CD4-positive, alpha-beta T cell treated with Interleukin-15 for 4 hours (primary cell): ENCODE data around the gene EBF4.

ENCODE experiments used
- DNase-seq: peaks from one replicate; pipeline ENCODE4 v3.0.0-alpha.2; 2020; ENCODE audit warnings: low spot score

Gene EBF4

GRCh38 chr20:2692036-2692885 is at the start of gene EBF4:
Gene EBF4, plus strand, starts transcription at chr20:2692780. Its CDS starts 866 bp downstream, at chr20:2693646.
- peak; percentile 7 for DNase-seq

GRCh38 chr20:2643708-2644107 is 48.9 kb upstream of the EBF4 start:
- DNase-seq, result no peak

GRCh38 chr20:2651772-2652723 is 40.5 kb upstream of the EBF4 start, which contains the start of gene NOP56:
Gene NOP56, plus strand, starts transcription at chr20:2652632. Its CDS starts 29 bp downstream, at chr20:2652661.
- peak; percentile 95 for DNase-seq

- DNase-seq, result no peak
These were observed 39.6 kb upstream of the EBF4 start for GRCh38 chr20:2652724-2653555.

GRCh38 chr20:2653556-2654383 is 38.8 kb upstream of the EBF4 start:
- no peak for DNase-seq

- DNase-seq, result no peak
These were observed 38.2 kb upstream of the EBF4 start for GRCh38 chr20:2654384-2654822.

GRCh38 chr20:2654831-2655230 is 37.7 kb upstream of the EBF4 start:
- no peak for DNase-seq

GRCh38 chr20:2655331-2656116 is 37.1 kb upstream of the EBF4 start:
- no peak for DNase-seq

- DNase-seq, result no peak
These were observed 36.0 kb upstream of the EBF4 start for GRCh38 chr20:2656471-2657117.

- no peak for DNase-seq
These were observed 35.3 kb upstream of the EBF4 start for GRCh38 chr20:2657241-2657640.

- DNase-seq, result no peak
These were observed 34.9 kb upstream of the EBF4 start for GRCh38 chr20:2657674-2658073.

GRCh38 chr20:2658414-2659354 is 33.9 kb upstream of the EBF4 start:
- DNase-seq, result no peak

- no peak for DNase-seq
These were observed 33.0 kb upstream of the EBF4 start for GRCh38 chr20:2659547-2659946.

GRCh38 chr20:2663364-2663886 is 29.2 kb upstream of the EBF4 start:
- DNase-seq, result no peak

GRCh38 chr20:2663887-2664719 is 28.5 kb upstream of the EBF4 start, which contains the start of gene IDH3B:
Gene IDH3B, minus strand, starts transcription at chr20:2664216. Its CDS starts 28 bp downstream, at chr20:2664188.
- peak; percentile 92 for DNase-seq

- no peak for DNase-seq
These were observed 20.6 kb upstream of the EBF4 start for GRCh38 chr20:2671977-2672376.

- no peak for DNase-seq
These were observed 20.1 kb upstream of the EBF4 start for GRCh38 chr20:2672446-2672845.
